NCI-H1048 (cell line): ENCODE results near the gene NINJ1.

Experiments used
- DNase-seq: peaks from one replicate; lab custom pipeline; 2025; lab: John Stamatoyannopoulos, UW

The NINJ1 gene

DNA sequence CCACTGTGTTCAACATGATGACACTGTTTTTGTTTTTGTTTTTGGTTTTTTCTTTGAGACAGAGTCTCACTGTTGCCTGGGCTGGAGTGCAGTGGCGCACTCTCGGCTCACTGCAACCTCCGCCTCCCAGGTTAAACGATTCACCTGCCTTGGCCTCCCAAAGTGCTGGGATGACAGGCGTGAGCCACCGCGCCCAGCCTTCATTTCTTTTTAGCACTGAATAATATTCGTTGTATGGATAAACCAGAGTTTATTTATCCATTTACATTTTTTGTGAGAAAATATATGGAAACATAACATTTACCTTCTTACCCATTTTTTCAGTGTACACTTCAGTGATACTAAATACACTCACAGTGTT is 33.8 kb downstream of the NINJ1 start:
- no peak for DNase-seq

DNA sequence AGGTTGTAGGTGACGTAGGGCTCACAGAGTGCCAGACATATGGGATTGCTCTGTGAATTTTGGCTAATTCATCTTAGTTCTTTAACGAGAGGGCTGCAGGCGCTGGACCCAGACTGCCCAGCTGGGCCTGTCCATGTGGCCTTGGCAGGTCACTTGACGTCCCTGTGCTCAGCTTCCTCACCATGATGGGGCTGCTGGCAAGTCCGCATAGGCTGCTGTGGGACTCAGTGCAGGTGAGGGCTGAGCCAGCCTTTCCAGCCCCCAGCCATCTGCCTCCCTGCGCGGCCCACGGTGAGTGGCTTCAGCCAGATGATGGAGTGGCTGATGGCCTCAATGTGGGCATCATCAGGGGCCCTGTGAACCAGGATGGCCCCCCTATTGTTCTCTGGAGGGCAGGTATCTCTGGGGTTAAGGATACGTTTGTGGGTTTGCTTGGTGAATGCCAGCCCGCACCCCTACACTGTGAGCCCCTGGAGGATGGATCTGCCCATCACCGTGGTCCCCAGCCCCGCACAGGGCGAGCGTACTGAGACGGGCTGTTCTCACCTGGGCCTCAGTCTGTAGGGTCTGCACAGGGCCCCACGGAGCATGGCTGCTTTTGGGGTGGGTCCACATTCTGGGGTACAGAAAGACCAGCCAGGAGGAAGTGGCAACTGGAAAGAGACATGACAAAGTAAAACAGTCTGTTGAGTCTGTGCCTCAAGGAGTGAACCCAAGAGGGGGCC is 34.3 kb downstream of the NINJ1 start:
- no peak for DNase-seq

DNA sequence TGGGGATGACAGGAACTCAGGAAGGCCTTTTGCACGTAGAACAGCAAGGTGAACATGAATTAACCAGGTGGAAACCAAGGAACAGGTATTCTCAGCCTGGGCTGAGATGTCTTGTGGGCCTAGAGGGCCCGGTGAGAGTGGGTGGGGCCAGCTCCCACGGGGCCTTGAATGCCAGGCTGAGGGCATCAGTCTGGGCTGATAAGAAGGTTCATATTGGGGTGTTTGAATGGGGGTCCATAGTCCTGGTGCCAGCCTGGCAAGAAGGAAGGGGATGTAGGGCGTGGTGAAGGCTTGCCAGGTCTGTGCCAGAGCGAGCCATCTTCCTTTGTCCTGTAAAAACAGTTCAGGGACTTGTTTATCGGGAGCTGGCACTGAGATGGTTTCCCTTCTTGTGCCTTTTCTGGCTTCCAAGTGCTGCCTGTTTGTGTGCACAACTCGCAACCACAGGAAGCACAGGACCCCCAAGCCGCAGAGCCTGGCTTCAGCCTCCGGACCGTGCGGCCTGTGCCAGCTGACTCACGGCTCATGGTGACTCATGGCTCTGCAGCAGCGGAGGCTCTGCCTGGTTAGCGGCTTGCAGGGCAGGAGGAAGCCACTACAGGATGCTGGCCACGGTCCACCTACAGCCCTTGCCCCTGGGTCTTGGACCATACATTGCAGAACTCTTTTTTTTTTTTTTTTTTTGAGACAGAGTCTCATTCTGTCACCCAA is 35.7 kb downstream of the NINJ1 start:
- DNase-seq, result no peak

DNA sequence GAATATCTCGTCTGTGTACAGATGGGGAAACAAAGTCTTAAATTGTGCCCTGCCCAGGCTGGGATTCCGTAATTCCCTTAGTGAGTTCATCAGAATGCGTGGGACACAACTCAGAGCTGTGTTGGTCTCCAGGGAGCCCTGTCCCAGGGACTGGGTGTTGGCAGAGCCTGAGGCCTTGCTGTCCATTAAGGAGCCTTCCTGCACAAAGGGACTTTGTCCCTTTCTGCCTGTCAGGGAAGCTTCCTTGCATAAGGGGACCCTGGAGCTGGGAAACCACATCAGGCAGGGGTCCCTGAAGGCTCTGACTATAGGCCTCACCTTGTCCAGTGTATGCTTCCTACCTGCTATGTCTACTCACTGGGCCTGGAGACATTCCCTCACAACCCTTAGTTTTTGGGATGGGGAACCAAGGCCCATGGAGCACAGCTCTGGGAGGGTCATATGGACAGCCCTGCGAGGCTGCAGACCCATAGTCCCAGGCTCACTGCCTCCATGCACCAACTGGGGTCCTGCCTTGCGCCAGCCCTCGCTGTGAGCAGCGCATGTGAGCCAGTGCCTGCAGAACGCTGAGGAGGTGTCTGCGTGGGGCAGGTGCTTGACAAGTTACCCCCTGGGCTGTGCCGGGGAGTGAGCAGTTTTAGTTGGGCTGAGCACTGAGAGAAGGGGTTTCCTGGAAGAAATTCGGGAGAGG is 36.4 kb downstream of the NINJ1 start:
- DNase-seq, result no peak

DNA sequence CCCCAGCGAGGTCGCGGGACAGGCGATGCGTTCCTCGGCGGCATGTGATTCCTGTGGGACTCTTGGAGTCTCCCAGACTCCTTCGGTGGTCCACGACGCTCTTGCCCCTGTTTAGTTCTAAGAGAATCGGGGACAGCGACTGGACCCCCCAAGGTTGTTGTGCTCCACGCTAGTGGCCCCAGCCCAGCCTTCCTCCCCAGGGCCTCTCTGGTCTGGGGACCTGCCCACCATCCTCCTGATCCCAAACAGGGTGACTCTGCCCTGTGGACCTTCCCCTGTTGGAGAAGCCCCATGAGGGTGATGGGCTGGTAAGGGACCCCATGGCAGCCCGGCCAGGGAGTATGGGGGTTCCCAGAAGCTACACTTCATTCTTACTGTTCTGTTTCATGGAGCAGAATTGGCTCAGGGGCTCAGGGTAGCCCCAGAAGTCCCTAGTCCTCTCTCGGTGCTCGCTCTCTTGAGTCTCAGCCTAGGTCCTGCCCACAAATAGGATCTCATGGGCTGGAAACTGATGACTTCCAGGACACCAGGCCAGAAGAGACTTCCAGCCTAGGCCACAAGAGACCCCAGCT is 37.2 kb downstream of the NINJ1 start:
- no peak for DNase-seq

DNA sequence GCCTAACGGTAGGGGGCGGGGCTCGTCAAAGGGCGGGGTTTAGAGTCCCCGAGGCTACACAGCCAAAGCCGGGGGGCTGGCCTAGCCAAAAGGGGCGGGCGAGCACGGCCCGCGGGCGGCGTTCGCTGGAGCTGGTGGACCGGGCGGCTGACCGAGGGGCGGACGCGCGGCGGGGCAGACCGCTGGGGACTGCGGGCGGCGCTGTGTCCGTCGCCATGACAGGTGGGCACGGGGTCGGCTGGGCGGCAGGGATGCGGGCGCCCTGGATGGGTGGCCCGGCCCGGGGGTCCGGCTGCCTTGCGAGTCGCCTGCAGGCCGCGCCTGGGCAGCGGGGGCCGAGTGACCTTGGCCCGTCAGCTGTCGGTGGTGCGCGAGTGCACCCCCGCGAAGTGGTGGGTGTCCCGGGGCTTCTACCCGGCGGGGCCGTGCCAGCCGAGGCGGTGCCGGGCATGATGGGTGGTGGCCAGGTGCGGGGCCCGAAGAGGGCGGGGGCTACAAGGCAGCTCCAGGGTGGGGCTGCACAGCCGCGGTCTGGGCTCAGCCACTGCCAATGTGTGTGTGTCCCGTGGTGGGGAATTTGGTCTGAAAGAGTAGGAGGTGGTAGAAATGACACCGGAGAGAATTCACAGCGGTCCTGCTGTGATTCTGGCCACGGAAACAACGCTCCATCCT is 37.8 kb downstream of the NINJ1 start, which contains the start of gene CARD19:
CARD19 (plus strand) TSS at position 87 of the 672 bp plus-strand sequence; CDS start at position 216, 129 bp downstream.
- DNase-seq, result no peak

DNA sequence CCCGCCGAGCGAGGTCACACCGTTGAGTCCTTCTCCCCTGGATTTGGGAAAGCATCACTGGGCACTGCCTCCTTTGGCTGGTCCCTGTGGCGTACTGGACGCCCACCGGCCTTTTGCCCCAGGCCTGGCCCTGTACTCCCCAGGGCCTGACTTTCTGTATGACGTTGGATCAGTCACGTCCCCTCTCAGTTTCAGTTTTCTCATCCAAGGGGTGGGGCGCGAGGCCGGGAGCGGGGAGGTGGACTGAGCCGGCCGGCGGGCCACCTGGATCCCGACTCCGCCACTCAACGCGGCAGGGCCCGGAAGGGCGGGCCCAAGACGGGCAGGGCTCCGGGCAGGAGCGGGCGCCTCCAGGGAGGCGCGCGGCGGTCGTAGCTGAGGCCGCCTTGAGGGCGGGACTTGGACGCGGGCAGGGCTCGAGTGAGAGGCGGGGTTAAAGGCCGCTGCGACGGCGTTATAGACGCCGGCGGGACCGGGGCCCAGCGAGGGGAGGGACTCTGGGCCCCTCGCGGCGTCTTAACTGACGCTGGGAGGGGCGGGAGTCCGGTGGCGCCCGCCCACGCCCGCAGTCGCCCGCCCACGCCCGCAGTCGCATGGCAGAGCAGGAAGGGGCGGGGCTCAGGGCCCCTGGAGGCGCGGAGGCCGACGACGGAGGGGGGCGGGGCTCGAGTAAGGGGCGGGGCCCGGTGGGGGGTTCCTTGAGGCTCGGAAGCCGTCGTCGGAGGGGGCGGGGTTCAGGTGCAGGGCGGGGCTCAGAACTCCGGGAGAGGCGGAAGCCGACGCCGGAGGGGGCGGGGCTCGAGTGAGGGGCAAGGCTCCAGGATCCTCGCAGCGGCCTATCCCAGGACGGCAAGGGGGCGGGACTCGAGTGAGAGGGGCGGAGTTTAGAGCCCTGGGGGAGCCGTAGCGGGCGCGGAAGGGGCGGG is 38.6 kb downstream of the NINJ1 start:
- DNase-seq, result peak; percentile 98

DNA sequence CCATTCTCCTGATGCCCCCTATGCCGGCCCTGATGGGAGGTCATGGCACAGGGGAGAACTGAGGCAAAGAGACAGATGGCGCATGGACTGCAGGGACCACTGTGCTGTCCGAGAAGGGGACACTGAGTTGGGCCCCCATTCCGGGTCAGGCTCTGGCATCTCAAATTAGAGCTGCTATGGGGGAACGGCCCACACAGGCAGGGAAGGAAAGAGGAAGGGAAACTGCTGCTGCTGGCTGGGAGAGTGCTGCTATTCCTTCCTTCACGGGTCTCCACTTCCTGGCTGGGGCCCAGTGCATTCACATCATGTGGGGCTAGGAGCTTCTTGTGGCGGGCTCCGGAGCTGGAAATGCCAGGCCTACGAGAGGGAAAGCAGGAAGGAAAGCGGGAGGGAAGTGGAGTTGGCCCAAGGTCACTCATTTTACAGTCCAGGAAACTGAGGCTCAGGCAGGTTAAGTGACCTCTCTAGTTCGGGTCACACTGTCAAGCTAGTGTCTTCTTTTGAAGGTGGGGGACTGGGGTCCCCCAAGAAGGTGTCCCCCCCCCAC is 39.3 kb downstream of the NINJ1 start:
- no peak for DNase-seq

DNA sequence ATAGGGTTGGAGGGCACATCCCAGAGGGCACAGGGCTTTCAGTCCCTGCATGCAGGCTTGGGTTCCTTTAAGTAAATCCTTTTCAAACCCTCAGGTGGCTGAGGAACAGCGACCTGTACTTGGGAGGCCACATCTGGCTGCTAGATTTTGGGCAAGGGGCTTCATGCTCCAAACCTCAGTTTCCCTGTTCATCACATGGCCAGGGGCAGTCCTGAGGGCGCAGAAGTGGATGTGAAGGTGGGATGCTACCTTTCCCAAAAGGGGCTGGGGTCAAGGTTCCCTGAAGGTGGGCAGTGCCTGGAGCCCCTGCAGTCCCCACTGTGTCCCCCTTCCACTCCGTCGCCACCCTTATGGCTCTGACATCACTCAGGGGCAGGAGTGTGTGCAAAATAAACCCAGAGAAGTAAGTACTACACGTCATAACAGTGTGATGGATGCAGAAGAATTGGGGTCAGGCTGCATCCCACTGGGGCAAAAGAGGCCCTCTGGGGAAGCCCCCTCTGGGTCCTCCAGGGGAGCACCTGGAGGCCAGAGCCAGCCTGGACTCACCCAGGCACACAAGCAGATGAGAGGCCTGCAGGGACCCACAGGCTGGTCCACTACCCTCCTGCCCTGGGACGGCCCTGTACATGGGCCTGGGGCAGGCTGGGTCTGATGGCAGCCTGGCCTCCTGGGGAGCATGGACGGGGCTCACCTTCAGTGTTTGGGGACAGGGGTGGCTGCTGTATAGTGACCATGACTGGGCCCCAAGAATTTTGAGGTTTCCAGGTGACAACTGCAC is 40.0 kb downstream of the NINJ1 start:
- no peak for DNase-seq

DNA sequence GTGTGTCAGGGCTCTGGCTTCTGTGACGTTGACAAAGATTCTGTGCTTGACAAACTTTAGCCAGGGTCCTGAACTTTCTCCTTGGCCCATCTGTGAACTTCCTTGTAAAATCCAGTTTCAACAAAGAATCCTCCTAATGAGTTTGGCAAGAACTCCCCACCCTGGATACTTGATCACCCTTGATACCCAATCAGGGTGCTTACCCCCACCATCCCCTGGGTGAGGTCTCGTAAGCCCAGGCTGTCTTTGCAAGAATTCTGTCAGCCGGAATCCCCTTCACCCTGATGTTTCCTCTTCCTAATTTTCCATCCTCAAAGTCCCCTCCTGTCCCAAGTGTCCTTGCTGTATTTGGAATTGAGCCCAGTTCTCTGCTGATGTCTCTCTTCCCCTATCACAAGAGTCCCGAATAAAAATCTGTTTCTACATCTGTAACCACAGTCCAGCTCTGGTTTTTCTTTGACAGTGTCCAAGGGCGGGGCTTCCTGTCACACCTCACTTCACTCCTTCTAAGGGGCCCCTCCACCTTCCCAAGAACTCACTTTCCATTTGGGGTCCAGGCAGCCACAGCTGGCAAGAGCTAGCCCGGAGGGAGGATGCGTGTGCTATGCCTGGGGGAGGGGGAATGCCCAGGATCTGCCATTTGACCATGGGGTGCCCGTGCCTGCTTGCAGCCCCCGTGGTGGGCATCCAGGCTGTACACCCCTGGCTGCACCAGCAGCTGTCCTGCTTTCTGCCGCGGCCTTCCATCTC is 40.7 kb downstream of the NINJ1 start:
- no peak for DNase-seq

DNA sequence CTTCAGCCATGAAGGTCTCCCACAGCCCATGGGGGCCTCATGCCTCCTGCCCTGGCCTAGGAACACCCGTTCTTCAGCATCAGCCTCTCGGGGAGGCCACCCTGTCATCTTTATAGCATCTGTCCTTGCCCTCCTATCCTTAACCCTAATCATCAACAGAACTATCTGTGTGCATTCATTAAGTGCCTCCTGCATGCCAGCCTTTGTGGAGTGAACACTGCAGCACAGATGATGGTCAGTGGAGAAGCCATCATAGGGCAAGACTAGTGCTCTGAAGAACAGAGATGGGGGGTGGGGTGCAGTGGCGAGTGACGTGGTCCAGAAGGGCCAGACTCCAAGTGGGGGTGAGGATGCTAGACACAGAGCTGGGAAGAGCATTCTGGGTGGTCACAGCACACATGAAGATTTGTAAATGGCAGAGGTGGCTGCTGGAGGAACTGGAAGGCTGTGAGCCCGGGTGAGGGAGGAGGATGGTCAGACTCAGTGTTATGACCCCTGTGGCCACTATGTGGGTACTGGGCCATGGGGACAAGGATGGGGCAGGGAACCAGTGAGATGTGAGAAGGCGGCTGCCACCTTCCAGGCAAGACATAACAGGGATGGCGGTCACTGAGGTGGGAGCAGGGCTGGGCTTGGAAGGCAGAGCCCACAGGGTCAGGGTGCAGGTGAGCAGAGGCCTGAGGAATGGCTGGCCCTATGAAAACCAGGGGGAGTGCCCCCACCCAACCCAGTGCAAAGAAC is 41.6 kb downstream of the NINJ1 start:
- no peak for DNase-seq

DNA sequence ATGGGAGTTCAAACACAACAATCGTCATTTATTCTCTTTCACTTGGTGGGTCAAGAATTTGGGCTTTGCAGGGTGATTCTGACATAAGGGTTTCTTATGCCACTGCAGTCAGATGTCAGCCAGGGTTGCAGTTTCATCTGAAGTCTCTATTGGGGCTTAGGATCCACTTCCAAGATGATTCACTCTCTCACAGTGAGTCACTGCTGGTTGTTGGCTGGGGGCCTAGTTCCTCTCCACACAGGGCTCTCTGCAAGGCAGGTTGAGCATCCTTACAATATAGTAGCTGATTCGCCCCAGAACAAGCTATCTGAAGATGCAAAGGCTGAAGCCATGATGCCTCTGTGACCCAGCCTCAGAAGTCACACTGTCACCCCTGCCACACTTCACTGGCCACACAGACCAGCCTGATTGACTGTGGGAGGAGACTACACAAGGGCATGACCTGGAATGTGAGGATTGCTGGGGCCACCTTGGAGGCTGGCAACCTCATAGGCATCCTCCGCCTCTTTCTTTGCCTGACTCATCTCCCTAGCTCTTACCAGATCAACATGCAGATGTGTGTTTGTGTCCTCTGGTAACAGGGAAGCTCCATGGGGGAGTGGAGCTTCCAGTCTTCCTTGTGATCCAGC is 42.5 kb downstream of the NINJ1 start:
- DNase-seq, result no peak

DNA sequence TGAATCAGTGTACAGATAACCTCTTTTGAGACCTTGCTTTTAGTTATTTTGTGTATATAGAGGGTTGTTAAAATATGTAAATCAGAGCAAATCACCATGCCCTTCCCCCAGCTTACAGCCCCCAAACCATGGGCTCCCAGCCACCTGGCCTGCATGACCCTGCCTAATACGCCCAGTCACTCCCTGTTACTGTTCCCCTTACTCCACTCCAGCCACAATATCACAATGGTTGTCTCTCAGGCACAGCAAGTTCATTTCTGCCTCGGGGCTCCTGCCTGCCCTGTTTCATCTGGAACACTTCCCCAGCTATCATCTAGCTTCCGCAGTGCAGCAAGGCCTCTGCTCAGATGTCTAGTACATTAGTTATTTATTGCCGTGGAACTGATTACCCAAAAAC is 43.0 kb downstream of the NINJ1 start:
- DNase-seq, result no peak

DNA sequence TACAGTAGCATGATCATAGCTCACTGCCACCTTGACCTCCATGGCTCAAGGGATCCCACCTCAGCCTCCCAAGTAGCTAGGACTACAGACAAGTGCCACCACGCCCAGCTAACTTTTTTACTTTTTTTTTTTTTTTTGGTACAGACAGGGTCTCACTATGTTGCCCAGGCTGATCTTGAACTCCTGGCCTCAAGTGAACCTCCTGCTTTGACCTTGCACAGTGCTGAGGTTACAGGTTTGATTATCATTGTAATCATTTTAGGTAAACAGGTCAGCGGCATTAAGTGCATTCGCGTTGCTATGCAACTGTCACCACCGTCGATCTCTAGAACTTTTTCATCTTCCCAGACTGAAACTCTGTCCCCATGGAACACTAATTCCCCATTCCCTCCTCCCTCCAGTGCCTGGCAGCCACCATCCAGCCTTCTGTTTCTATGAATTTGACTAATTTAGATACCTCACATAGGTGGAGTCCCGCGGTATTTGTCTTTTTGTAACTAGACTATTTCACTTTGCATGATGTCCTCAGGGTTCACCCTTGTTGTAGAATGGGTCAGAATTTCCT is 43.9 kb downstream of the NINJ1 start:
- no peak for DNase-seq

DNA sequence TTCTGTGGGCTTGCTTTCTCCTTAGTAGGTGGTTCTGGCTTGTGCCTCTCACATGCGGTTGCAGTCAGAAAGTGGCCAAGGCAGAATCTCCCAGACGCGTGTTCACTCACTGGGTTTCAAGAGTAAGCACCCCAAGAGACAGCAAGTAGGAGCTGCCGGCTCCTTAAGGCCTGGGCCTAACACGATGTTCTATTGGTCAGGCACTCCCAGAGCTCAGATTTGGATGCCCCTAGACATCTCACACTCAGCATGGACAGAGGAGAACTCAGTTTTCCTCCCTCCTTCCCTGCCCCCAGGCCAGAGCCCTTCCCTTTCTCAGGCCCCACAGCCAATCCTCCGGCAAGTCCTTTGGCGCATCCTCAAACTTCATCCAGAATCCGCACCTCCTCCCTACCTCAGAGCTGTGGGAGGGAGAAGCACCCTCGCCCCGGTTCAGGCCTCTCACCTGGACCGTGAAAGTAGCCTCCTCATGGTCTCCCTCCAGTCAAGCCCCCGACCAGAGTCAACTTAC is 44.5 kb downstream of the NINJ1 start:
- DNase-seq, result no peak

DNA sequence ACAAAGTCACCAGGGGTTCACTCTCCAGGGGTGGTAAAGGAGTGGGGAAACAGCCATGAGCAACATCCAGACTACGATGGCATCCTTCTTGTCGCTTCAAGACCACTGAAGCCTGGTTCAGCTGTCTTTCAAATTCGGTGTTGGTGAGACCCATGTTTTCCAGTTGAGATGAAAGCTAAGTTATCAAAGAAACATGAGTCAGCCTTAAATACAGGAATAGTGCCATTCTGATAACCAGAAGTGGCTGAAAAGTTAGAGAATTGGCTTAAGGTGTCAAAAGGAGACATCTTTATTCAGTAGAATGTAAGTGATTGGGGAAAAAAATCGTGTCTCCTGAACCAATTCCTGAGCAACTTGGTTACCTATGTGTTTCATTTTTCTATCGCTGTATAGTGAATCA is 45.0 kb downstream of the NINJ1 start:
- no peak for DNase-seq

DNA sequence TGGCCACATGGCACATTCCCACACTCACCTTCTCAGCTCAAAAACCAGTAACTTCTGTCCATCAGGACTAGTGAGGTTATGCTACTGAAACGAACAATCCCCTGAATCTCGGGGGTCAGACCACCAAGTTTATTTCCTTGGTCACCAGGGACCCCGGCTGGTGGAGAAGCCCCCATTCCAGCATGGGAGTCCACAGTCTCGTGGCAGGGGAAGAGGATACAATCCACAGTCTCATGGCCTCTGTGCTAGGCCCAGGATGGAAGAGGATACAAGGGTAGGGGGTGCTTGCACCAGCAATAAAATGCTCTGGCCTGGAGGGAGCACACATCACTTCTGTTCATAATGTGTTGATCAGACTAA is 45.4 kb downstream of the NINJ1 start:
- no peak for DNase-seq
